GM19372 (cell line): ENCODE data around the gene MATR3.
A peak's percentile ranks its signal among the peaks of the same experiment; 100 is the strongest.
"Not testable (repeated sequence)": the region's sequence is repeated elsewhere in the genome, so short reads cannot be mapped to it uniquely, and the experiment has no call there.

Experiments
- ATAC-seq: cut with Tn5 transposase; IDR thresholded peaks from one replicate; pipeline ENCODE4 v1.9.1; 2021; ENCODE audit warnings: mild to moderate bottlenecking, low read depth, moderate library complexity; ENCODE audit not compliant: unreplicated experiment

Gene MATR3, protein sequence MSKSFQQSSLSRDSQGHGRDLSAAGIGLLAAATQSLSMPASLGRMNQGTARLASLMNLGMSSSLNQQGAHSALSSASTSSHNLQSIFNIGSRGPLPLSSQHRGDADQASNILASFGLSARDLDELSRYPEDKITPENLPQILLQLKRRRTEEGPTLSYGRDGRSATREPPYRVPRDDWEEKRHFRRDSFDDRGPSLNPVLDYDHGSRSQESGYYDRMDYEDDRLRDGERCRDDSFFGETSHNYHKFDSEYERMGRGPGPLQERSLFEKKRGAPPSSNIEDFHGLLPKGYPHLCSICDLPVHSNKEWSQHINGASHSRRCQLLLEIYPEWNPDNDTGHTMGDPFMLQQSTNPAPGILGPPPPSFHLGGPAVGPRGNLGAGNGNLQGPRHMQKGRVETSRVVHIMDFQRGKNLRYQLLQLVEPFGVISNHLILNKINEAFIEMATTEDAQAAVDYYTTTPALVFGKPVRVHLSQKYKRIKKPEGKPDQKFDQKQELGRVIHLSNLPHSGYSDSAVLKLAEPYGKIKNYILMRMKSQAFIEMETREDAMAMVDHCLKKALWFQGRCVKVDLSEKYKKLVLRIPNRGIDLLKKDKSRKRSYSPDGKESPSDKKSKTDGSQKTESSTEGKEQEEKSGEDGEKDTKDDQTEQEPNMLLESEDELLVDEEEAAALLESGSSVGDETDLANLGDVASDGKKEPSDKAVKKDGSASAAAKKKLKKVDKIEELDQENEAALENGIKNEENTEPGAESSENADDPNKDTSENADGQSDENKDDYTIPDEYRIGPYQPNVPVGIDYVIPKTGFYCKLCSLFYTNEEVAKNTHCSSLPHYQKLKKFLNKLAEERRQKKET

DNA sequence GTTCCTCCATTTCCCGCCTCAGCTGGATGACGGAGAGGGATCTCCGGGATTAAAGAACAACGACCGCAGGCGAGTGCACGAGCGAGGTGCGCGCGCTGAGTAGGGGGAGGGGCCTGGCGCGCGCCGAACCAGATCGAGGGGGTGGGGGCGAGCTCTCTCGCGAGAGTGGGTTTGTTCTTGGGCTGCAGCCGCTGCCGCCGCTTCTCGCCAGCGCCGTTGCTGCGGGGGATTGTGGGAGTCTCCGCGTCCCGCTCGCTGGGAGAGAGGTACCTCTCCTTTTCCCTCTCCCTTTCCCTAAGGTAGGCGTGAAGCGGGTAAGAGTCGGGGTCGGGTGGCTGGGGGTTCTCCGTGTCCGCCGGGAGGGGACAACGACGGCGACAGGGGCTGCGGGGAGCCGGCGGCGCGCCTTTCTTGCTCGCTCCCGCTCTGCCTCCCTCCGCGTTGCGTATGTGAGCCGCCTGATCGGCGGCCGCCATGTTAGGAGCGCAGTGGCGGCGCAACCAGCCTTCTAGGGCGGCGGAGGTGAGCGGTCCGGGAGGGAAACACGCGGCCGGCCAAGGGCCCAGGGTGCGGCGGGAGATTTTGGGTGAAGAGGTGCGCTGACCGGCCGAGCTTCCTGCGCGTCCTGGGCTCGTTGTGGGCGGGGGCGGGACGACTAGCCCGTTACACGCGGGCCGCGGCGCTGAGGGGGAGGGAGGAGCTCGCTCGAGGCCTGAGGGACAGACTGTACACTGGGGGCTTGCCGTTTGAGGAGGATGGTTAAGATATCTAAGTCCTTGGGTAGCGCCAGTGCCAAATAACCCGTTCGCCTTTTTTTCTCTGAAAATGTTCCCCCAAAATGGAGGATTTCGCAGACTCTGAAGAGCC lies at the start of gene MATR3:
Gene MATR3 (plus strand): TSS at position 234 of the 867 bp plus-strand sequence. CDS start 13,676 bp downstream, outside the sequence.
- peak; percentile 60 for ATAC-seq

DNA sequence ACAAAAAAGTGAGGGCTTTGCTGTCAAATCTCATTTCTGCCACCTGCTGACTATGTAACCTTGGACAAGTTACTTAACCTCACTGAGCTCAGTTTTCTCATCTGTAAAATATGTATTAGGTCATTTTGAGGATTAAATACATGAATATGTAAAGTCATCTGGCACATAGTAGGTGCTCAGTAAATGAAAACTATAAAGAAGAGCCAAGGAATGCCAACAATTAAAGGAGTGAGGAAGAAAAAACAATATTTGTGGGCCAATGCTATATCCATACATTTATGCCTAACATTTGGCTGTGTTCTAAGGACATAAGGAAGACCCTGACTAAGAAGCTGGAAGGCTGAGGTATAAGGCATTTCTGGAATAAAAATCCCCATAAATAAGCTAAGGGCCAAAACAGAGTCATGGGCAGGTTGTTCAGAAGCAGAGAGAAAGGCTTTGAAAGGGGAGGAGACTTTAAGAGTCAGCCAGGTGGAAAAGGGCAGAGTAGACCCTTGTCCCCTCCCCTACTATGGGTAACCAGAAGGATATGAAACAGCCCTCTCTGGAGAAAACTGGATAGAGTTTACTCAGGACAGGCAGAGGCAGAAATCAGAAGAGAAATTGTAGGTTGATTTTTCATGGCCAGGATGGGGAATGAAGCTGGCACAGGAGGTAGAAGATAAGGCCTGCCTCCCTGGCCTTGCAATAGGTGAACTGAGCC lies 47.8 kb upstream of the MATR3 start:
- ATAC-seq = no peak

DNA sequence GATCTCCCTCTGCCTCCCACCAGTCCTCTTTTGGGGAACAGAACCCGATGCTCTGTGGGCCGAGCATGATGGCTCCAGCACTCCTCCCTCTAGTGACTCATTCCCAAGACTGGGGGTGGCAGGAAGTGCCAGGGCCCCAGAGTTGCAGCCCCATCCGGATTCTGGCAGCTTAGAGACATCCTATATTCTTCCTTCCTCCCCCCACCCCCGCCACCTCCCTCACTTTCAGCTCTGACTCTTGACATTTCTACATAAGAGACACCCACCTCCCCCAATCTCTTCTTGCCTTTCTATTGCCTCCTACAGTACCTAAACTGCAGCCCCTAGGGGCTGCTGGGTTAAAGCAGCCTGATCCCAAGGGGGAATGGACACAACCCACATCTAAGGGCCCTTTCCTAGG lies 47.1 kb upstream of the MATR3 start:
- ATAC-seq = no peak

DNA sequence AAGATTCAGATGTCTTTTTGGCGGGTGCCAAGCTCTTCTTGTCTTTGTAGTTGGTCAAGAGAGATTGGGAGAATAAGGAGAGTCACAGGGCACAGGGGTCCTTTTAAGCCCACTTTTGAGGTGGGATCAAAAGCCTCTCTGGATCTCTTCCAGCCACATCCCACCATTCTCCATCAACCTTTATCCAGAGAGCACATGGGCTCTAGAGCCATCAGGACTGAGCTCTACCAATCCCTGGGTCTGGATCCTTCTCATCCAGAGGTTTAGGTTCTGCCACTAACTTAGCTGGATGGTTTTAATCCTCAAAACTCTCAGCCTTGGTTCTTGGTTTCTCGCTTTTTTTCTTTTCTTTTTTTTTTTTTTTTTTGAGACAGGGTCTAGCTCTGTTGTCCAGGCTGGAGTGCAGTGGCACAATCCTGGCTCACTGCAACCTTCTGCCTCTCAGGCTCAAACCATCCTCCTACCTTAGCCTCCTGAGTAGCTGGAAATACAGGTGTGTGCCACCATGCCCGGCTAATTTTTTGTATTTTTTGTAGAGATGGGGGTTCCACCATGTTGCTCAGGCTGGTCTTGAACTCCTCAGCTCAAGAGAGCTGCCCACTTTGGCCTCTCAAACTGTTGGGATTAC lies 44.6 kb upstream of the MATR3 start:
- ATAC-seq = no peak

DNA sequence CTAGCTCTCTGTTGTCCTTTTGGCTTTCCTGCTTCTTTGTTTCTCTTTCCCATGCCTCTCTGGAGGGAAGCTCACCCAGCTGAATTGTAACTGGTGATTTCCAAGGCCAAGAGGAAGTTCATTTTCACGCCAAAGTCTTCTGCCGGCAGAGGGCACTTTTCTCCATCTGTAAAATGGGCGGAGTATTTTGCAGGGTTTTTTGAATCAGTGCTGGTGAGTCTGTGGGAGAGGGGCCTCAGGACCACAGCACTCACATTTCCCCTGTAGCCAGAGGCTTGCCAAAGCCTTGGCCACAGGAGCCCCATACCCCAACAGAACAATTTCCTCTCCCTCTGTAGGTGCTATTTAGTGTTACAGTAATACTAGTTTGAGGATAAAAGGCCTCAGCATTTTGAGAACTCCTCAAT lies 42.3 kb upstream of the MATR3 start:
- peak; percentile 48 for ATAC-seq

DNA sequence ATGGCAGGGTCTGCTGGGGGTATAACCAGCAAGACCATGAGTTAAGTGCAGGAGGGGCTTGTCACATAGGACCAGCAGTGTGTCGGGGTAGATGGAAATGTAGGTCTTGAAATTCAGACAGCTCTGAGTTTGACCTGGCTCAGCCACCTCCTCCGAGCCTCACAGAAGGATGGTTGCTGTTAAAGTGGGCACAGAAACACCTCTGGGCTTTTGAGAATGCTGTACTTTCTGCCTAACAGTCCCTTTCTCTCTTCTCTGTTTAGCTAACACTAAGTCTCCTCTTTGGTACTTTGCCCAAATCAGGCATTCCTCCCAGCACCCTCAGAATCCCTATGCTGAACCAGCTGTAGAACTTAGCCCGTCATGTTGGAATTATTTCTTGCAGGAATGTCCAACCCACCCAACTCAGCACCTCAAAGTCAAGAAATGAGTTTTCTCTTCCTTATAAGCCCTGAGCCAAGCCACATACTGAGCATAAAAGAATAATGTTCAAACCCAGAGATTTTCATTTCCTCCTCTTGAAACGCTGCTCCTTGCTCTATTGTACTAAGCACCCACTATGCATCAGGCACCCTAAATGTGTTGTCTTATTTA lies 41.7 kb upstream of the MATR3 start:
- no peak for ATAC-seq

DNA sequence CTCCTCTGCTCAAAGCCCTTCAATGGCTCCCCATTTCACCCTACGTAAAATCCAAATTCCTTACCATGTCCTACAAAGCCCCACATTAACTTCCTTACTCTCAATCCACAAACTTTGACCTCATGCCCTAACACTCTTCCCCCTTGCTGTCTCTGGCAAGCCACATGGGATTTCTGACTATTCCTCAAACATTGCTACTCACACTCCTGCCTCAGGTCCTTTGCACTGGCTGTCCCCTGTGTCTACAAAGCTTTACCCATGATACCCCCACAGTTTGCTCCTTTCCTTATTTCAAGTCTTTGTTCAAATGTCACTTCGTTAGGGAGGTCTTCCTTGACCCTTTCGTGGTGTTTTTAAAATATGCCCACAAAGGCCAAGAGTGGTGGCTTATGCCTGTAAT lies 40.4 kb upstream of the MATR3 start:
- no peak for ATAC-seq

DNA sequence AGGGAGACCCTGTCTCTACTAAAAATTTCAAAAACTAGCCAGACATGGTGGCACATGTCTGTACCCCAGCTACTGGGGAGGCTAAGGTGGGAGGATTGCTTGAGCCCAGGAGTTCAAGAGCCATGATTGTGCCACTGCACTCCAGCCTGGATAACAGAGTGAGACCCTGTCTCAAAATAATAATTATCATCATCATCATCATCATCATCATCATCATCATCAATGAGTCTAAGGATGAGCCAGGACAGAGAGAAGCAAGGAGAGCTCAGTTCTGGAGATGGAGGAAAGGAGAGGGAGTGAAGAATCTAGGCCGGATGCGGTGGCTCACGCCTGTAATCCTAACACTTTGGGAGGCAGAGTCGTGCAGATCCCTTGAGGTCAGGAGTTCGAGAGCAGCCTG lies 36.7 kb upstream of the MATR3 start:
- no peak for ATAC-seq

DNA sequence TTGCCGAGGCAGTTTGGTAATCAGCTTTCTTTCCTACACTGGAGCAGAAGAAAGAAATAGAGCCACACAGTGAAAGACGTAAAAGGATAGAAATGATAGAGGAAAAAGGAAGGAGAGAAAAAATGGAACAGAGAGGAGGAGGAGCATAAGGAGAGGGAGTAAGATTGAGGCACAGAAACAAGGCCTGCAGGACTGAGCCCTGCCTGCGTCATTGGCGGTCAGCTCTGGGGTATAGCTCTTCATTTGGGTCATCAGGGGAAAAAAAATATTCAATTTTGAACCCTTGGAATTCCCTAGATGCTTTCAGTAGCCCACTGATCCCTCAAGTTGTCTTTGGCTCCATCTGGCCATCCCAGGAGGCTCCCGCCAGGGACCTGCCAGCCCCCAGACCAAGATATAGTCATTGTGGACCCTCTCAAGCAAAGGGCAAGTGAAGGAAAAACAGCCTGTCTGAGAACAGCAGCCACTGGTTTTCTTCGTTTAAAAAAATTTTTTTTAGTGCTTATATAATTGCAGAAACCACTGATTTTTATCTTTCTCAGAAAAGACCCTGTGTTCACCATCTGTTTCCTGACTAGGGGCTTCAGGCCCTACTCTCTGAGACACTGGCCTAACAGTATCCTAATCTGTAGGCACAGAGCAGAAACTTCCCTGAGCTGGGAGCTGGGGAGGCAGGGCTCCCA lies 31.3 kb upstream of the MATR3 start:
- ATAC-seq = no peak

DNA sequence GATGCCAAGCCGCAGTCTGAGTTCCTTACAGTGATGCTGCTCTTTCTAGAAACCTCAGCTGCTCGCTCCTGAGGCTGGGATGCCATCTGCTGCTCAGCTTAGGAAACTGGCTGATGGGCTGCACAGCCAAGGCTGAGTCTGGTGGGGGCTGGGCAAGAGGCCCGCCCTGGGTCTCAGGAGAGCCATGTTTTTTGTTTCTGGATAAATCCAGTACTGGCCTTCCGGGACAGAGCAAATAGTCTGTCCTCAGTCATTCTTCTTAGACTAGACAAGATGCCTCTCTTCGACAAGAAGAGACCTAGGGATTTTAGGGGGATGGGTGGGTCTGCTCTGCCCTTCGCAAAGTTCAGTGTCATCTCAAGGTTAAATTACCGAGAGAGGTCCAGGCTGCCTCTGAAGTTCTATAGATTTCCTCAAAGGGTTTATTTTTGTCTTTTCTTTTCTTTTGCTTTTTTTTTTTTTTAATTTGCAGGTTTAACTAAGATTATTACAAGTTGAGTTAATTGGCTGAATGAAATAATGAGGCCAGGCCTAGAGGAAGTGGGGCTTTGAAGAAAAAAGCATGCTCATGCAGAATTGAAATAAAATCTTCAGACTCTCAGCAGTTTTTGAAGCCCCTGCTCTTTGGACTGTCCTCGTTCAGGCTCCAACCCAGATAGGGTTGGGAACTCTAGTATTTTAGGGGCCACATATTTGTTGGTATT lies 30.6 kb upstream of the MATR3 start:
- ATAC-seq = no peak

DNA sequence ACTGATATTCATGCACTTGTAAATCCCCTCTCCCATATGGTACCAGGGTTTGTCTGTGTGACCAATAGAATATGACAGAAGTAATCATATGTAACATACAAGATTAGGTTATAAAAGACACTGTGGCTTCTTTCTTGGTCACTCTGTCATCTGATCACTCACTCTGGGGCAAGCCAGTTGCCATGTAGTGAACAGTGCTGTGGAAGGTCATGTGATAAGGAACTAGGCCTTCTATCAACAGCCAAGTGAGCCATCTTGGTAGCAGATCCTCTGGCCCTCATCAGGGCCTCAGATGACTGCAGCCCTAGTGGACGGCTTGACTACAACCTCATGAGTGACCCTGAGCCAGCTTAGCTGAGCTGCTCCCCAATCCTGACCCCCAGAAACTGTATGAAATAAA lies 30.0 kb upstream of the MATR3 start:
- no peak for ATAC-seq

DNA sequence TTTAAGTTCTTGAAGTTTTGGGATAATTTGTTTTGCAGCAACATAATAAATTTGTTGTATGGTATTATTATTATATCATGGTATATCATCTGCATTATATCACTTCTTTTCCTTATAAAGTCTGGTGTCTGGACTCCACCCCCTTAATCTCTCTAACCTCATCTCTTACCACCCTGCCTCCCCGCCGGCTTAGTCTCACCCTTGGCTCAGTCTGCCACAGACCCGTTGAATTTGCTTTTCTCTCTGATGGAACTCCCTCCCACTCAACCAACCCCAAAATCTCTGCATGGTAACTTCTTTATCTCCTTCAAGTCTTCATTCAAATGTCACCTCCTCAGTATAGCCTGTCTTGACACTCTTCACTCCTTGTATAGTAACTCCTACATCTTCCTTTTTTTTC lies 29.6 kb upstream of the MATR3 start:
- no peak for ATAC-seq

DNA sequence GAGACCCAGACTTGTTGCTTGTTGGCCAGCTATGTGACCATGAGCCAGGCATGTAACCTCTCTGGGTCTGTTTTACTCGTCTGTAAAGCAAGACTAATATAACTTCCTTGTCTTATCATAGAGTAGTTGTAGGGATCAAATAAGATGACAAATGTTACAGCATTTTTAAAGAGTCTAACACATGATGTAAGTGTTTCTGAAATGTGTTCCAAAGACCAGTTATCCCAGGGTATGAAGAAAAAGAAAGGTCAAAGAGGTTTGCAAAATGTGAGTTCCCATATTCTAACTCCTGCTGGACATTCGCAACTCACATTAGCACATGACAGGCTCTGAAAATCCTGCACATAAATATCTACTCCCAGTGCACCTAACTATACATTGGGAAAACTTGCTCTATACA lies 28.5 kb upstream of the MATR3 start:
- no peak for ATAC-seq

DNA sequence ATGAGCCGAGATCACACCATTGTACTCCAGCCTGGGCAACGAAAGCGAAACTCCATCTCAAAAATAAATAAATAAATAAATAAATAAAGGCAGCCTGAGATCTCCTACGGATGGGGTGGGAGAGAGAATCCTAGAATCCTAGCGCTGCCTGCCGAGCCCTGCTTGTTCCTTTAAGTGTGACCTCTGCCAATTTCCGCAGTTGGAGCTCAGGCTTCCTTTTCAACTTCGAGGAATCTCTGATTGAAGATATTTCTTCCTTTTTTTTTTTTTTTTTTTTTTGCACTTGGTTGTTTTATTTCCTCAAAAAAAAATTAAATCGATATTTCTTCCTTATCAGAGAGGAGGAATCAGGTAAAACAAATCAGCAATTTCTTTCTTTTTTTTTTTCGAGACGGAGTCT lies 27.3 kb upstream of the MATR3 start:
- no peak for ATAC-seq

DNA sequence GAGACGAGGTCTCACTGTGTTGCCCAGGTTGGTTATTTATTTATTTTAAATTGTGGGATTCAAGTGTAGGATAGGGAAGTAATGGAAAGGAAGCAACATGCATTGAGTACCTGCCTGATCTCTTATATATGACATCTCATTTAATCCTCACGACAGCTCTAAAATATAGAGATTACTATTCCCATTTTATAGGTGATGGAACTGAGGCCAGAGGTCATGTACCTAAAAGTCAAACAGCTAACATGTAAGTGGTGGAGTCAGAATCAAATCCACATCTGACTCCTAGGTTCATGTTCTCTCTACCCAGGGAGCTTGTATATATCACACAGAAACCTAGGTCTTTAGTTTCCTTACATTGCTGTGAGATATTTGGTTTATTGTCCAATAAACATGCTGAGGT lies 26.1 kb upstream of the MATR3 start:
- ATAC-seq = no peak

DNA sequence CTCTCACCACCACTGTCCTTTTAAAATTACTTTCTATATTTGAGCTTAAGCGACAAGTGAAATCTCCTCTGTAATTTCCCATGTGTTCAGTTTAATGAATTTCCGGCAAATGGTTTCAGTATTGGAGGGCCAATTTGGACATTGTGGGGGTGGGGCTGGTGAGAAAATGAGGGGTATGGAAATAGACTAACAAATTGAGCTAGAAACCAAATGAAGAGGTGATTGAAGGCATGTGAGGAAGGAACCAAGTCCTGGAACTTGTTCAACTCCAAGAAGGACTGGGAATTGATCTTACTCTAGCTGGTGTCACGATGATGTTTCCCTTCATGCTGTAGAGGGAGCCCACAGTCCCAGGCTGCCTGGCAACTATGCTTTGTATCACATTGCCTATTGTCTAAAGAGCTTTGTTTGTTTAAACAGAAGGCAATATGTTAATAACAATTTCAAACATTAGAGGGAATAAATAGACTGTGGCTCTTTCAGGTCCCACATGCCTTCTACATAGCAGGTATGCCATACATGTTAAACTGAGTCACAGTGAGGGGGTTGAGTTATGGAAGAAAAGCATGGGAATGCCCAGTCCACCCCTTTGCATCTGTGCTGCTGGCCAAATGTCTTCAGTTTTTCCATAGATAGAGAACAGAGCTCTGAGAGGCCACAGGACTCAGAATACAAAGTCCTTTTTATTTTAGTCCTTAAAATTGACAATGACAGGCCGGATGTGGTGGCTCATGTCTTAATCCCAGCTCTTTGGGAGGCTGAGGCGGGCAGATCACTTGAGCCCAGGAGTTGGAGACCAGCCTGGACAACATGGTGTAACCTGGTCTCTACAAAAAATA lies 25.0 kb upstream of the MATR3 start:
- no peak for ATAC-seq

DNA sequence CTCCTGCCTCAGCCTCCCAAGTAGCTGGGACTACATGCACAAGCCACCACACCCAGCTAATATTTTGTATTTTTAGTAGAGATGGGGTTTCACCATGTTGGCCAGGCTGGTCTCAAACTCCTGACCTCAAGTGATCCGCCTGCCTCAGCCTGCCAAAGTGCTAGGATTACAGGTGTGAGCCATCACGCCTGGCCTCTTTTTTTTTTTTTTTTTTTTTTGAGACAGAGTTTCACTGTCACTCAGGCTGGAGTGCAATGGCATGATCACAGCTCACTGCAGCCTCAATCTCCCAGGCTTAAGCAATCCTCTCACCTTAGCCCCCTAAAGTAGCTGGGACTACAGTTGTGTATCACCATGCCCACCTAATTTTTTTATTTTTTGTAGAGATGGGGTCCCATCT lies 22.8 kb upstream of the MATR3 start:
- ATAC-seq = not testable (repeated sequence)
